HepG2 (cell line): Measurements from ENCODE around the gene ANKS3. TPM values are rescaled to one million over a fixed set of nuclear protein-coding genes. Genes with fewer than 3 reads are reported as not detected.
A peak's percentile ranks its signal among the peaks of the same experiment; 100 is the strongest.

Experiments used
- ADNP ChIP-seq: sonication (generic); formaldehyde crosslinking; IDR thresholded peaks from 2 replicates; pipeline ENCODE4 v1.4.0; 2020; ENCODE audit warnings: missing genetic modification reagents
- AGO2 ChIP-seq: fragments of 200-400 bp; formaldehyde crosslinking; optimal IDR thresholded peaks from 2 replicates; pipeline ENCODE3; 2017; ENCODE audit warnings: mild to moderate bottlenecking, low read depth, low read length, moderate library complexity
- CCDC6 ChIP-seq: sonication (generic); formaldehyde crosslinking; IDR thresholded peaks from 2 replicates; pipeline ENCODE4 v1.8.1; 2022; ENCODE audit warnings: mild to moderate bottlenecking, missing genetic modification reagents, moderate library complexity
- CHD4 ChIP-seq: fragments of 200-600 bp; sonication (generic); IDR thresholded peaks from 2 replicates; pipeline ENCODE4 v1.7.0; 2017; ENCODE audit warnings: mild to moderate bottlenecking, low read length, borderline replicate concordance
- CREB1 ChIP-seq, 2 experiments: fragments of 450-650 bp in 1 of 2; IDR thresholded peaks; 2 replicates each; pipeline ENCODE4 v1.6.1; 2016 to 2017; ENCODE audit warnings: control low read depth in 1 of 2, mild to moderate bottlenecking in 1 of 2, missing compliant biosample characterization in 1 of 2, missing genetic modification characterization in 1 of 2
- FOXO1 ChIP-seq: sonication (generic); formaldehyde crosslinking; IDR thresholded peaks from 2 replicates; pipeline ENCODE4 v1.4.0; 2020; ENCODE audit warnings: missing genetic modification reagents
- HNRNPK ChIP-seq: fragments of 200-400 bp; formaldehyde crosslinking; IDR thresholded peaks from 2 replicates; pipeline ENCODE4 v1.6.1; 2018; ENCODE audit warnings: low read length, low read depth, moderate library complexity, mild to moderate bottlenecking; ENCODE audit not compliant: poor library complexity, severe bottlenecking
- PHF5A ChIP-seq: IDR thresholded peaks from one replicate; pipeline ENCODE4 v1.6.1; 2018; ENCODE audit warnings: low read depth, missing genetic modification reagents; ENCODE audit not compliant: unreplicated experiment
- SIX1 ChIP-seq: sonication (generic); formaldehyde crosslinking; IDR thresholded peaks from 2 replicates; pipeline ENCODE4 v1.4.0; 2020; ENCODE audit warnings: missing genetic modification reagents, borderline replicate concordance
- SMAD3 ChIP-seq: sonication (generic); formaldehyde crosslinking; IDR thresholded peaks from 2 replicates; pipeline ENCODE4 v1.4.0; 2020; ENCODE audit warnings: missing genetic modification reagents
- U2AF1 ChIP-seq: fragments of 200-400 bp; formaldehyde crosslinking; optimal IDR thresholded peaks from 2 replicates; pipeline ENCODE3; 2017; ENCODE audit warnings: mild to moderate bottlenecking, low read depth, low read length
- USF2 ChIP-seq, 2 experiments: sonication (generic) in 1 of 2; formaldehyde crosslinking in 1 of 2; IDR thresholded peaks; 2 replicates each; pipeline versions ENCODE4 v1.5.1 to v1.6.1; 2011 to 2020; ENCODE audit warnings: borderline replicate concordance in 1 of 2, low read depth in 1 of 2, low read length in 1 of 2, mild to moderate bottlenecking in 1 of 2, missing genetic modification reagents in 1 of 2, moderate library complexity in 1 of 2
- ZC3H13 ChIP-seq: sonication (generic); formaldehyde crosslinking; IDR thresholded peaks from 2 replicates; pipeline ENCODE4 v1.8.1; 2023; ENCODE audit warnings: mild to moderate bottlenecking, missing genetic modification reagents, moderate library complexity
- ZNF280B ChIP-seq: sonication (generic); formaldehyde crosslinking; IDR thresholded peaks from 2 replicates; pipeline ENCODE4 v1.5.0; 2020; ENCODE audit warnings: missing genetic modification reagents, mild to moderate bottlenecking, borderline replicate concordance
- ZNF34 ChIP-seq: sonication (generic); formaldehyde crosslinking; IDR thresholded peaks from 2 replicates; pipeline ENCODE4 v1.4.0; 2020; ENCODE audit warnings: mild to moderate bottlenecking, missing genetic modification reagents, borderline replicate concordance
- ZNF672 ChIP-seq: sonication (generic); formaldehyde crosslinking; IDR thresholded peaks from 2 replicates; pipeline ENCODE4 v1.8.1; 2022; ENCODE audit warnings: missing genetic modification reagents
- ZNF746 ChIP-seq: sonication (generic); formaldehyde crosslinking; IDR thresholded peaks from 2 replicates; pipeline ENCODE4 v1.8.0; 2022; ENCODE audit warnings: mild to moderate bottlenecking, missing genetic modification reagents
- ZNF766 ChIP-seq: sonication (generic); formaldehyde crosslinking; IDR thresholded peaks from 2 replicates; pipeline ENCODE4 v1.5.0; 2020; ENCODE audit warnings: missing genetic modification reagents, borderline replicate concordance
- ZNF878 ChIP-seq: sonication (generic); formaldehyde crosslinking; IDR thresholded peaks from 2 replicates; pipeline ENCODE4 v1.8.1; 2023; ENCODE audit warnings: mild to moderate bottlenecking, missing genetic modification reagents, moderate library complexity
- polyA plus RNA-seq, 8 experiments: library from polyadenylated mRNA; depleted of rRNA in 3 of 8; stranded (reverse) in 7 of 8; unstranded in 1 of 8; fragments of >200 nt; fragmentation: Illumina TruSeq in 4 of 8; extraction: Trizol in 4 of 8; gene quantifications; 2 replicates each; pipeline versions ENCODE4 v1.2.1 to v1.2.3, GENCODE V29; 2011 to 2016; ENCODE audit warnings: low read depth in 4 of 8, missing spikeins in 1 of 8, mixed read lengths in 1 of 8; ENCODE audit not compliant: insufficient read depth in 1 of 8
- total RNA-seq, 5 experiments: library from RNA; depleted of rRNA; stranded (reverse); fragments of >200 nt; fragmentation: Illumina TruSeq; extraction: Trizol; gene quantifications; 2 replicates each; pipeline ENCODE4 v1.2.3, GENCODE V29; 2016; ENCODE audit warnings: low read depth in 1 of 5
- TF ChIP-seq, protein P1 (sequence below): sonication (generic); formaldehyde crosslinking; conservative IDR thresholded peaks from 2 replicates; pipeline ENCODE4 v1.4.0; 2020; ENCODE audit warnings: mild to moderate bottlenecking, missing genetic modification reagents, moderate library complexity

Gene ANKS3
- total and polyA plus RNA-seq, 2 of the 13 experiments (the other 11 are each of a cell fraction or from before 2014, with no cell fraction given), result 11.4 to 15.9 TPM

GRCh38 chr16:4765511-4766474 is 31.7 kb upstream of the ANKS3 start (continued):
- TF ChIP-seq CREB1 (IDR thresholded peaks at IDR 0.05) (no peak), CREB1 (CRISPR knock-in tag; IDR thresholded peaks at IDR 0.05) (no peak), ZC3H13 (peak; percentile 66; the same call in 1 of the 2 replicates), ZNF746 (CRISPR knock-in tag) (no peak), AGO2 (peak; percentile 57), U2AF1 (no peak), ZNF34 (no peak), HNRNPK (no peak), SIX1 (CRISPR knock-in tag) (no peak), SMAD3 (CRISPR knock-in tag) (no peak), CCDC6 (CRISPR knock-in tag) (no peak), PHF5A (CRISPR knock-in tag) (no peak), ZNF672 (CRISPR knock-in tag) (no peak), CHD4 (no peak), FOXO1 (CRISPR knock-in tag) (no peak), ZNF878 (CRISPR knock-in tag) (no peak), ADNP (no peak), USF2 (IDR thresholded peaks at IDR 0.05; ENCODE audit: low read depth, low read length) (0 out of 2 replicates have a peak, but pooled peaks have one; percentile 3), USF2 (CRISPR knock-in tag; IDR thresholded peaks at IDR 0.05; ENCODE audit: borderline replicate concordance) (no peak), ZNF280B (CRISPR knock-in tag) (peak; percentile 65; the same call in 1 of the 2 replicates), ZNF766 (no peak)
- TF ChIP-seq, protein P1, sequence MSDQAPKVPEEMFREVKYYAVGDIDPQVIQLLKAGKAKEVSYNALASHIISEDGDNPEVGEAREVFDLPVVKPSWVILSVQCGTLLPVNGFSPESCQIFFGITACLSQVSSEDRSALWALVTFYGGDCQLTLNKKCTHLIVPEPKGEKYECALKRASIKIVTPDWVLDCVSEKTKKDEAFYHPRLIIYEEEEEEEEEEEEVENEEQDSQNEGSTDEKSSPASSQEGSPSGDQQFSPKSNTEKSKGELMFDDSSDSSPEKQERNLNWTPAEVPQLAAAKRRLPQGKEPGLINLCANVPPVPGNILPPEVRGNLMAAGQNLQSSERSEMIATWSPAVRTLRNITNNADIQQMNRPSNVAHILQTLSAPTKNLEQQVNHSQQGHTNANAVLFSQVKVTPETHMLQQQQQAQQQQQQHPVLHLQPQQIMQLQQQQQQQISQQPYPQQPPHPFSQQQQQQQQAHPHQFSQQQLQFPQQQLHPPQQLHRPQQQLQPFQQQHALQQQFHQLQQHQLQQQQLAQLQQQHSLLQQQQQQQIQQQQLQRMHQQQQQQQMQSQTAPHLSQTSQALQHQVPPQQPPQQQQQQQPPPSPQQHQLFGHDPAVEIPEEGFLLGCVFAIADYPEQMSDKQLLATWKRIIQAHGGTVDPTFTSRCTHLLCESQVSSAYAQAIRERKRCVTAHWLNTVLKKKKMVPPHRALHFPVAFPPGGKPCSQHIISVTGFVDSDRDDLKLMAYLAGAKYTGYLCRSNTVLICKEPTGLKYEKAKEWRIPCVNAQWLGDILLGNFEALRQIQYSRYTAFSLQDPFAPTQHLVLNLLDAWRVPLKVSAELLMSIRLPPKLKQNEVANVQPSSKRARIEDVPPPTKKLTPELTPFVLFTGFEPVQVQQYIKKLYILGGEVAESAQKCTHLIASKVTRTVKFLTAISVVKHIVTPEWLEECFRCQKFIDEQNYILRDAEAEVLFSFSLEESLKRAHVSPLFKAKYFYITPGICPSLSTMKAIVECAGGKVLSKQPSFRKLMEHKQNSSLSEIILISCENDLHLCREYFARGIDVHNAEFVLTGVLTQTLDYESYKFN (CRISPR knock-in tag), result peak; percentile 66
